Stimulated activated CD4-positive, alpha-beta T cell treated with anti-CD3 and anti-CD28 coated beads, Interleukin-4, amount 100 ng/mL, for 48 hours (primary cell): ENCODE results near the gene UIMC1.

Source experiments
- DNase-seq, 2 donors: peaks; one replicate each; pipeline ENCODE4 v3.0.0-alpha.2; 2020; ENCODE audit warnings: low read depth in 2 of 2

UIMC1 gene

GRCh38 chr5:176954050-176954449, 52.5 kb downstream of the UIMC1 start:
- DNase-seq = no peak

- DNase-seq = no peak
Observed at GRCh38 chr5:176952531-176953193, 53.9 kb downstream of the UIMC1 start.

GRCh38 chr5:176948458-176948857, 58.1 kb downstream of the UIMC1 start:
- no peak for DNase-seq

- no peak for DNase-seq
Observed at GRCh38 chr5:176947847-176948246, 58.7 kb downstream of the UIMC1 start.

GRCh38 chr5:176944268-176944667, 62.3 kb downstream of the UIMC1 start:
- no peak for DNase-seq

GRCh38 chr5:176943816-176944215, 62.8 kb downstream of the UIMC1 start:
- DNase-seq = no peak

GRCh38 chr5:176941951-176942350, 64.6 kb downstream of the UIMC1 start:
- no peak for DNase-seq

- no peak for DNase-seq
Observed at GRCh38 chr5:176938472-176938871, 68.1 kb downstream of the UIMC1 start.

- no peak for DNase-seq
Observed at GRCh38 chr5:176935017-176935416, 71.6 kb downstream of the UIMC1 start.

GRCh38 chr5:176934309-176934930, 72.2 kb downstream of the UIMC1 start:
- no peak for DNase-seq

GRCh38 chr5:176929654-176930053, 76.9 kb downstream of the UIMC1 start:
- DNase-seq = no peak

GRCh38 chr5:176927562-176927961, 79.0 kb downstream of the UIMC1 start:
- DNase-seq = no peak

GRCh38 chr5:176922817-176923216, 83.8 kb downstream of the UIMC1 start:
- DNase-seq = no peak

GRCh38 chr5:176921714-176922113, 84.9 kb downstream of the UIMC1 start:
- DNase-seq = no peak

GRCh38 chr5:176918613-176919012, 88.0 kb downstream of the UIMC1 start:
- DNase-seq = no peak

- DNase-seq = no peak
Observed at GRCh38 chr5:176916337-176916736, 90.2 kb downstream of the UIMC1 start.

GRCh38 chr5:176915906-176916305, 90.7 kb downstream of the UIMC1 start:
- no peak for DNase-seq

GRCh38 chr5:176912115-176912514, 94.5 kb downstream of the UIMC1 start:
- DNase-seq = no peak

GRCh38 chr5:176908675-176909368, 97.8 kb downstream of the UIMC1 start:
- no peak for DNase-seq

GRCh38 chr5:176906796-176907195, 99.8 kb downstream of the UIMC1 start:
- DNase-seq = no peak

GRCh38 chr5:176906126-176906525, 100.5 kb downstream of the UIMC1 start:
- no peak for DNase-seq

GRCh38 chr5:176904276-176904675, 102.3 kb downstream of the UIMC1 start:
- no peak for DNase-seq
